GM12874 (cell line): ENCODE measurements around the gene HDAC11.

Experiments
- TF ChIP-seq, protein P1 (sequence below): IDR thresholded peaks from 2 replicates; pipeline ENCODE4 v1.5.1; 2011; ENCODE audit warnings: low read depth, mild to moderate bottlenecking, control low read depth, low read length, moderate library complexity; ENCODE audit not compliant: insufficient read depth

Gene HDAC11

DNA sequence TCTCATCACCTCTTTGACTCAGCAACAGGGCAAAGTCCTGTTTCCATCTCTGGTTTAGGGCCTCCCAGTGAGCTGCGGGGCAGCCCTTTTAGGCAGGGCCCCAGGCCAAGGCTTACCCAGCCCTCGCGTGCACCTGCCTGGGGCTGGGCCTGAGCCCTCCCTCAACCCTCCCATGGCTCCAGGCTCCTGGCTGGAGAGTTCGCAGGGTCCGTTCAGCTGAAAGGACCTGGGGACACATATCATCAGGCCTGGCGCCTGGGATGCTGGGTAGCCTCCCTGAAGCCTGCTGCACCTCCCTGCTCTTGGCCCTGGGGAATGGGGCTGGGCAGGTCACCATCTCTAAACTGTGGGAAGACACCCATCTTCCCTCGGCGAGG lies 29.7 kb downstream of the HDAC11 start:
- TF ChIP-seq, protein P1, sequence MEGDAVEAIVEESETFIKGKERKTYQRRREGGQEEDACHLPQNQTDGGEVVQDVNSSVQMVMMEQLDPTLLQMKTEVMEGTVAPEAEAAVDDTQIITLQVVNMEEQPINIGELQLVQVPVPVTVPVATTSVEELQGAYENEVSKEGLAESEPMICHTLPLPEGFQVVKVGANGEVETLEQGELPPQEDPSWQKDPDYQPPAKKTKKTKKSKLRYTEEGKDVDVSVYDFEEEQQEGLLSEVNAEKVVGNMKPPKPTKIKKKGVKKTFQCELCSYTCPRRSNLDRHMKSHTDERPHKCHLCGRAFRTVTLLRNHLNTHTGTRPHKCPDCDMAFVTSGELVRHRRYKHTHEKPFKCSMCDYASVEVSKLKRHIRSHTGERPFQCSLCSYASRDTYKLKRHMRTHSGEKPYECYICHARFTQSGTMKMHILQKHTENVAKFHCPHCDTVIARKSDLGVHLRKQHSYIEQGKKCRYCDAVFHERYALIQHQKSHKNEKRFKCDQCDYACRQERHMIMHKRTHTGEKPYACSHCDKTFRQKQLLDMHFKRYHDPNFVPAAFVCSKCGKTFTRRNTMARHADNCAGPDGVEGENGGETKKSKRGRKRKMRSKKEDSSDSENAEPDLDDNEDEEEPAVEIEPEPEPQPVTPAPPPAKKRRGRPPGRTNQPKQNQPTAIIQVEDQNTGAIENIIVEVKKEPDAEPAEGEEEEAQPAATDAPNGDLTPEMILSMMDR = no peak

DNA sequence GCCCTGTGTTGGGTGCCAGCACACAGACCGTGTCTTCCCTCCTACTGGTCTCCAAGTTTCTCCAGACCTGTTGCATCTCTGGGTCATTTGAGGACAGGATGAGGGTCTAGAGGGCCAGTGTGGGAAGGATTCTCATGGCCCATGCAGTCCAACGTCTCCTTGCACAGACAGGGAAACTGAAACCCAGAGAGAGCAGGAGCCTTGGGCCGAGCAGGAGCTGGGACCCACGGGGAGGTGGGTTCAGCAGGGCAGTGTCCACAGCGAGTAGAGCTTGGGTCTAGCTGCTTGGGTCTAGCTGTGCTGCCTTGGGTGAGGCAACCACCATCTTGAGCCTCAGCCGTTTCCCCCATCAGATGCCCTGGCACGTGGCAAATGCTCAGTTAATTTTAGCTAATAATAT lies 32.3 kb downstream of the HDAC11 start:
- TF ChIP-seq, protein P1 = no peak

DNA sequence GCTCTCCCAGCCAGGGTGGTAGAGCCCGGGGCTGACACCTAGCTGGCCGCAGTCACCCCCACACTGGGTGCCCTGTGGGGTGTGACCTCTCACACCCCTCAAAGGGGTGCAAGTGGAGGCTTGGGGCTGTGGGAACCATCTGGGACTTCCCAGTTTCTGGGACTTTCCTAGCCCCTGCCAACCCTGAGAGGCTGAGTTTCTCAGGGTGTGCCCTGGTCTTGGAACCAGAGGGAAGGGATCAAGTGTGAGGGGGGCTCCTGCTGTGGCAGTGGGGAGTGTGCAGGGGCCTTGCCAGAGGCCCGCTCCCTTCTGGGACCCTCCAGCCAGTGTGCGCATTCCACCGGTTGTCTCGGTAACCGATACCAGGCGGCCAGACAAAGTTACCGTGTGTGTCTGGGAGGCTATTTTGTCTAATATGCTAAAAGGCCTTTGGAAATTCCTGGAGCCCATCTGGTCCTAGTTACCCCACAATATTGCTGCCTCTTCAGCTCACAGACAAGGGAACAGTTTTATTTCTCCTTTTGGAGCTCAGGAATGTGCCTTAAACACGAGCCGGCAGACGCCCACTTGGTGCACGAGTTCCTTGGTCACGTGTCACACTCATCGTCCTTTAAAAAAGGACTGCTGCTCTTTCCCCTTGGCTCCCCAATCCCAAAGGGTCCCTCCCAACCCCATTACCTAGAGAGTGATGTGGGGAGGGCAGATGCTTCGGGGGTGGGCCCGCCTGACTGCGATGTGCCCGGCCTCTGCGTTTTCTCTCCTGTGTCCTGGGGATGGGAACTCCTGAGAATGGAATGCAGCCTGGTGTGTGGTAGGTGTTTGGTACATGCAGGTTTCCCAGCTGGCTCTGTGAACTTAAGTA lies 33.2 kb downstream of the HDAC11 start:
- TF ChIP-seq, protein P1 = no peak

DNA sequence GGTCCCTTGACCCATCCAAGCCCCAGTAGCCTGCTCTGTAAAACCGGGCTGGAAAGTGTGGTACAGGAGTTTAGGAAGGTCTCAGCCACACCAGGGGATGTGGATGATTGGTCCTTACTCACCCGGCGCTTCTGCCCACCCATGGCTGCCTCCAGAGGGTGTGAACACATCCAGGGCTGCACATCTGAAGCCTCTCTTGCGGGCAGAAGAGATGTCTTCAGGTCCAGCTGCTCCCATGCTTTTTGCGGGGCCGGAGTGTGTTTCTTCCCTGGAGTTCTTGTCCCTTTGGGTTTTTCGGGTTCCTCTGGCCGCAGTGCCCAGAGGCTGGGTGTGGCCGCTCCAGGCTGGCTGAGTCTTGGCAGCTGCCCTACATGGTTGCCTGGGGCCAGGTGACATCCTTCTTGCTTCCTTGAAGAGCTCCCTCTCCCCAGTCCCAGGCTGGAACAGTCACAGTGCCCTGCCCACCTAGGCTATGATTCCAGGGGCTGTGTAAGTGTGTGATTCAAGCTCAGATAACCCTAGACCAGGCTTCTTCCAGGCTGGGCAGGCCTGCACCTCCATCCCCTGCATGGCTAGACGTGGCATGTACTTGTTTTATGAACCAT lies 33.9 kb downstream of the HDAC11 start:
- TF ChIP-seq, protein P1 = no peak

DNA sequence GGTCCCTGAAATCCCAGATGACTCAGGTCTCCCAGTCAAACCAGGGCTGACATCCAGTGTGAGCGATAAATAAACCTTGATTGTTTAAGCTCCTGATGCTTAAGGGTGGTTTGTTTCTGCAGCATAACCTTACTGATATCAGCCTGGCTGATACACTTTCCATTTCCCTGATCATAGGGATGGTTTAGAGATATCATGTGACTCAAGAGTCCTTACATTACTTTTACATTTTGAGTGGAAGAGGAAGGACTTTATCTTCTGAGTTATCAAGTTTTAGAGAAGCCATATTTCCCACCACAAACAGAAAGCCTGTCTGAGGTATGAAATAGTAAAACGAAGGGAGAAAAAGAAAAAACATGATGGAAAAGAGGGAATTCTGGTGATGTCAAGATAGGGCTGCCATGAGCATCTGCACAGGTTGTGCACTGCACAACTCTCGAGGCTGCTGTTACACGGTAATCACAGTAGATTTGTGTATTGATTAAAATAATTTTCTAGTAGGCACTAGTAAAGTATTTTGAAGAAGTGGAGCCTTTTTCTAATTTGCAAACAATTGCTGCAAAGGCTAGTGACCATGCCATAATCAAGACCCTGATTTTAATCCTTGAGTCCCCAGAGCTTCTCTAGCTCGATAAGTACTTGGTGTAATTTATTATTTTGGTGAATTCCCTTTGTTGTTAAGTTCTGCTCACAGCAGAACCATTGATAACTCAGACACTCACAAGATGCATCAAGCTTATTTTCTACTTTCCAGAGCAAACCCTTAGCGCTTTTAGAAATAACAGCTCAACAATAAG lies 34.7 kb downstream of the HDAC11 start:
- TF ChIP-seq, protein P1 = no peak

DNA sequence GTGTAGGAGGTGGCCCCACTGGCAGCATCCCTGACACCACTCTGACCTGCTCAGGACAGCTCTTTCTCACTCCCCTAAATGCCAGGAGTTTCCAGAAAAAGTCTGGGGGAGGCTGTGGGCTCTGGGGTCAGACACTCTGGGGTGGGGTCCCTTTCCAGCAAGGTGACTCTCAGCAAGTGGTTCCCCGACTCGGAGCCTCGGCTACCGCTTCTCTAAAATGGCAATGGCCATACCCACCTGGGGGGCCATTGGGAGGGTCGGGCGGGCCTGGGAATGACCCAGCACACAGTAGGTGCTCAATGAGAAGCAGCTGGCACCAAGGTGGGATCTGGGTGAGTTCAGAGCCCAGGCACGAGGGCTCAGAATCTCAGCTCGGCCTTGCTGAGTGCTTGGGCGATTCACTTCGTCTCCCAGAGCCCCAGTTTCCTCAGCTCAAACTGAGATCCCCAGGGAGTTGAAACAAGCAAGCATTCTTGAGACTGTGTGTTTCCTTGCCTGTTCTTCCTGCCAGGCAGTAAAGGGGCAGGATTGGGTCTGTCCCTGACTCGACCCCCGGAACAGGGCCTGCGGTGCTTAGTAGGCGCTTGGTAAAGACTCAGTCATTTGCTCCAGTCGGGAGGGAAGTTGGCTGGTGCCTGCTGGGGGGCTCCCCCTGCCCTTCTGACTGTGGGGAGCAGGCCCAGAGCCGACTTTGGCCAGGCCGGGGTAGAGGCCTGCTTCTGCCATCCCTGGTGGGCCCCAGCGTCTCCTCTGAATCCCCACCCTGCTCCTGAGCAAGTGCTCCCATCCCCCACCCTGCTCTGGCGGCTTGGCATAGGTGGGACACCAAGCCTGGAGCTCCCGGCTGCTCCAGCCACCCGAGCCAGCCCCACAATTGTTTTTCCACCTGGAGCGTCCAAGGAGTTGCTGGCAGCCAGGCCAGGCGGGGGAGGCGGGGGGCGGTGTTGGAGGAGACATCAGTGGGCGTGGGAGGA lies 36.0 kb downstream of the HDAC11 start:
- TF ChIP-seq, protein P1 = no peak
